IMR-90 (cell line): ENCODE data around the gene PLOD1. TPM values are rescaled to one million over a fixed set of nuclear protein-coding genes. Genes with fewer than 3 reads are reported as not detected.

ENCODE experiments used
- ATAC-seq: fragments of 200-7000 bp; cut with Tn5 transposase; 2 replicates; pipeline ENCODE4 v1.9.1; 2020; ENCODE audit warnings: low read depth, mild to moderate bottlenecking, moderate library complexity
- BruUV-seq: library from RNA; stranded (reverse); fragments of 400-500 nt; replicated peaks from 2 replicates; lab custom pipeline; 2021; lab: Mats Ljungman, UMichigan
- CTCF ChIA-PET: fragments of 300-600 bp; formaldehyde crosslinking; extraction: SDS; loops from one replicate; lab custom pipeline; 2021; ENCODE audit warnings: antibody characterized with exemption; lab: Yijun Ruan, JAX
- POLR2A ChIA-PET: fragments of 300-600 bp; sonication (Branson Sonifier 250); formaldehyde crosslinking; loops from one replicate; lab custom pipeline; 2022; ENCODE audit warnings: antibody characterized with exemption; ENCODE audit not compliant: unreplicated experiment; lab: Charles Lee
- DNase-seq: peaks from one replicate; pipeline ENCODE4 v3.0.0; 2013
- H2AFZ ChIP-seq: replicated peaks from 2 replicates; pipeline ENCODE3; 2013; ENCODE audit warnings: low read length, mild to moderate bottlenecking; ENCODE audit not compliant: poor library complexity
- H2AK5ac ChIP-seq: 2 replicates; pipeline ENCODE4 v1.6.1; 2013; ENCODE audit warnings: low read depth, low read length, inconsistent platforms
- H2AK9ac ChIP-seq: replicated peaks from 2 replicates; pipeline ENCODE3; 2013; ENCODE audit warnings: mild to moderate bottlenecking, low read depth, low read length, moderate library complexity; ENCODE audit not compliant: poor library complexity
- H2BK120ac ChIP-seq: 2 replicates; pipeline ENCODE4 v1.6.1; 2013; ENCODE audit warnings: low read depth, low read length, inconsistent platforms
- H2BK15ac ChIP-seq: 3 replicates; pipeline ENCODE4 v1.6.1; 2013; ENCODE audit warnings: low read depth, low read length, inconsistent platforms
- H2BK20ac ChIP-seq: 2 replicates; pipeline ENCODE4 v1.6.1; 2013; ENCODE audit warnings: low read depth, mild to moderate bottlenecking, inconsistent platforms, low read length, moderate library complexity
- H2BK5ac ChIP-seq: 2 replicates; pipeline ENCODE4 v1.6.1; 2013; ENCODE audit warnings: mild to moderate bottlenecking, low read depth, low read length, inconsistent platforms; ENCODE audit not compliant: poor library complexity, severe bottlenecking
- H3K14ac ChIP-seq: replicated peaks from 2 replicates; pipeline ENCODE4 v1.6.1; 2013; ENCODE audit warnings: low read depth, low read length, inconsistent platforms
- H3K18ac ChIP-seq: 2 replicates; pipeline ENCODE4 v1.6.1; 2013; ENCODE audit warnings: low read depth, low read length, control low read depth
- H3K23ac ChIP-seq: 2 replicates; pipeline ENCODE4 v1.6.1; 2013; ENCODE audit warnings: low read depth, low read length, inconsistent platforms
- H3K27ac ChIP-seq: 2 replicates; pipeline ENCODE4 v1.5.1; 2013; ENCODE audit warnings: mild to moderate bottlenecking, control low read depth, low read length; ENCODE audit not compliant: insufficient read depth
- H3K27me3 ChIP-seq: 2 replicates; pipeline ENCODE4 v1.6.1; 2013; ENCODE audit warnings: low read length; ENCODE audit not compliant: control insufficient read depth, insufficient read depth
- H3K36me3 ChIP-seq: 2 replicates; pipeline ENCODE4 v1.6.1; 2013; ENCODE audit warnings: low read length, mixed read lengths; ENCODE audit not compliant: control insufficient read depth, insufficient read depth
- H3K4ac ChIP-seq: 2 replicates; pipeline ENCODE4 v1.6.1; 2013; ENCODE audit warnings: low read depth, low read length, inconsistent platforms
- H3K4me1 ChIP-seq: 2 replicates; pipeline ENCODE4 v1.6.1; 2013; ENCODE audit warnings: low read length, mixed read lengths; ENCODE audit not compliant: control insufficient read depth, insufficient read depth
- H3K4me2 ChIP-seq: 2 replicates; pipeline ENCODE4 v1.6.1; 2013; ENCODE audit warnings: low read depth, mild to moderate bottlenecking, control low read depth, low read length, moderate library complexity
- H3K4me3 ChIP-seq: 2 replicates; pipeline ENCODE4 v1.5.1; 2013; ENCODE audit warnings: low read depth, mild to moderate bottlenecking, control low read depth, low read length, moderate library complexity; ENCODE audit not compliant: insufficient read depth
- H3K56ac ChIP-seq: 2 replicates; pipeline ENCODE4 v1.6.1; 2013; ENCODE audit warnings: low read length, inconsistent platforms; ENCODE audit not compliant: insufficient read depth; ENCODE audit errors: extremely low read depth
- H3K79me1 ChIP-seq, 2 experiments: 2 replicates each; pipeline ENCODE4 v1.6.1; 2013; ENCODE audit warnings: low read length in 2 of 2, inconsistent platforms in 1 of 2, low read depth in 1 of 2
- H3K9ac ChIP-seq: 2 replicates; pipeline ENCODE4 v1.6.1; 2013; ENCODE audit warnings: low read depth, low read length, control low read depth
- H3K9me1 ChIP-seq: 2 replicates; pipeline ENCODE4 v1.6.1; 2013; ENCODE audit warnings: low read length, inconsistent platforms; ENCODE audit not compliant: insufficient read depth
- H3K9me3 ChIP-seq: 2 replicates; pipeline ENCODE4 v1.6.1; 2013; ENCODE audit warnings: low read length; ENCODE audit not compliant: control insufficient read depth, insufficient read depth
- H4K20me1 ChIP-seq: 2 replicates; pipeline ENCODE4 v1.6.1; 2013; ENCODE audit warnings: low read length, inconsistent platforms; ENCODE audit not compliant: insufficient read depth
- H4K5ac ChIP-seq: 2 replicates; pipeline ENCODE4 v1.6.1; 2013; ENCODE audit warnings: mild to moderate bottlenecking, low read depth, low read length, control low read depth
- H4K8ac ChIP-seq, 2 experiments: 2 replicates each; pipeline ENCODE4 v1.6.1; 2013; ENCODE audit warnings: low read depth in 2 of 2, low read length in 2 of 2, control low read depth in 1 of 2, inconsistent platforms in 1 of 2
- H4K91ac ChIP-seq: 2 replicates; pipeline ENCODE4 v1.6.1; 2013; ENCODE audit warnings: low read depth, low read length, inconsistent platforms; ENCODE audit not compliant: insufficient read depth
- BHLHE40 ChIP-seq: fragments of 150-350 bp; IDR thresholded peaks from 2 replicates; pipeline ENCODE4 v1.6.1; 2016; ENCODE audit warnings: mild to moderate bottlenecking, low read depth, low read length
- CEBPB ChIP-seq: IDR thresholded peaks from 2 replicates; pipeline ENCODE4 v1.6.1; 2012; ENCODE audit warnings: low read depth, low read length, improper control_type of control experiment
- CHD1 ChIP-seq: IDR thresholded peaks from 2 replicates; pipeline ENCODE4 v1.6.1; 2012; ENCODE audit warnings: low read depth, low read length, improper control_type of control experiment
- FOS ChIP-seq: fragments of 150-350 bp; IDR thresholded peaks from 2 replicates; pipeline ENCODE4 v1.6.1; 2016; ENCODE audit warnings: low read depth, low read length
- MAFK ChIP-seq: IDR thresholded peaks from 2 replicates; pipeline ENCODE4 v1.6.1; 2012; ENCODE audit warnings: low read depth, low read length, improper control_type of control experiment
- MAZ ChIP-seq: IDR thresholded peaks from 2 replicates; pipeline ENCODE4 v1.6.1; 2012; ENCODE audit warnings: low read depth, mild to moderate bottlenecking, low read length, improper control_type of control experiment, moderate library complexity, borderline replicate concordance
- MXI1 ChIP-seq: IDR thresholded peaks from 2 replicates; pipeline ENCODE4 v1.6.1; 2012; ENCODE audit warnings: low read depth, mild to moderate bottlenecking, low read length, moderate library complexity, borderline replicate concordance
- NFE2L2 ChIP-seq: fragments of 150-350 bp; IDR thresholded peaks from 2 replicates; pipeline ENCODE4 v1.6.1; 2016; ENCODE audit warnings: low read depth, mild to moderate bottlenecking, low read length
- POLR2A ChIP-seq: IDR thresholded peaks from 2 replicates; pipeline ENCODE4 v1.6.1; 2012; ENCODE audit warnings: mild to moderate bottlenecking, low read depth, low read length
- RAD21 ChIP-seq: IDR thresholded peaks from 2 replicates; pipeline ENCODE4 v1.6.1; 2012; ENCODE audit warnings: low read length, improper control_type of control experiment
- RCOR1 ChIP-seq: IDR thresholded peaks from 2 replicates; pipeline ENCODE4 v1.6.1; 2012; ENCODE audit warnings: mild to moderate bottlenecking, low read length, improper control_type of control experiment; ENCODE audit not compliant: insufficient replicate concordance
- RFX5 ChIP-seq: IDR thresholded peaks from 2 replicates; pipeline ENCODE4 v1.8.0; 2012; ENCODE audit warnings: low read depth, mild to moderate bottlenecking, low read length, moderate library complexity
- SMC3 ChIP-seq: fragments of 150-350 bp; IDR thresholded peaks from 2 replicates; pipeline ENCODE4 v1.6.1; 2016; ENCODE audit warnings: low read depth, mild to moderate bottlenecking, antibody characterized with exemption, low read length, moderate library complexity
- USF2 ChIP-seq: fragments of 150-350 bp; IDR thresholded peaks from 2 replicates; pipeline ENCODE4 v1.6.1; 2017; ENCODE audit warnings: mild to moderate bottlenecking, antibody characterized with exemption, low read length, low read depth
- WGBS, 2 experiments: methylation state at CpG; one replicate each; pipeline versions ENCODE4 v1.1.5 to v1.1.7; 2013; ENCODE audit warnings: missing lambda C conversion rate in 2 of 2; ENCODE audit not compliant: insufficient read length in 1 of 2; ENCODE audit errors: extremely low coverage in 2 of 2; 5-methylcytosine and 5-hydroxymethylcytosine counted together
- dilution Hi-C: fragments of 300-500 bp; cut with HindIII; formaldehyde crosslinking; loops from one replicate; pipeline ENCODE4 v1.14.3; 2018; ENCODE audit warnings: low sequenced_read_pairs; ENCODE audit not compliant: unreplicated experiment
- in situ Hi-C: fragments of 300-500 bp; cut with MboI; formaldehyde crosslinking; loops from 3 replicates; pipeline ENCODE4 v1.14.3; 2019; ENCODE audit warnings: low sequenced_read_pairs, inconsistent platforms, mixed read lengths
- intact Hi-C: fragments of 100-400 bp; cut with micrococcal nuclease; formaldehyde crosslinking; loops from 2 replicates; pipeline ENCODE4 v1.10.0; 2022
- polyA plus RNA-seq, 3 experiments: library from polyadenylated mRNA; depleted of rRNA; stranded (reverse); fragments of >200 nt; gene quantifications; 2 replicates each; pipeline ENCODE4 v1.2.3, GENCODE V29; 2012; ENCODE audit warnings: low replicate concordance in 1 of 3
- total RNA-seq: library from RNA; depleted of rRNA; stranded (reverse); fragments of >200 nt; gene quantifications from 2 replicates; pipeline ENCODE4 v1.2.3, GENCODE V29; 2012
- TF ChIP-seq, protein P1 (sequence below): fragments of 150-350 bp; IDR thresholded peaks from 2 replicates; pipeline ENCODE4 v1.6.1; 2016; ENCODE audit warnings: low read depth, mild to moderate bottlenecking, low read length, moderate library complexity, borderline replicate concordance

PLOD1 gene
- total and polyA plus RNA-seq, 2 of the 4 experiments (the other 2 are of a cell fraction), result 283 to 609 TPM

DNA sequence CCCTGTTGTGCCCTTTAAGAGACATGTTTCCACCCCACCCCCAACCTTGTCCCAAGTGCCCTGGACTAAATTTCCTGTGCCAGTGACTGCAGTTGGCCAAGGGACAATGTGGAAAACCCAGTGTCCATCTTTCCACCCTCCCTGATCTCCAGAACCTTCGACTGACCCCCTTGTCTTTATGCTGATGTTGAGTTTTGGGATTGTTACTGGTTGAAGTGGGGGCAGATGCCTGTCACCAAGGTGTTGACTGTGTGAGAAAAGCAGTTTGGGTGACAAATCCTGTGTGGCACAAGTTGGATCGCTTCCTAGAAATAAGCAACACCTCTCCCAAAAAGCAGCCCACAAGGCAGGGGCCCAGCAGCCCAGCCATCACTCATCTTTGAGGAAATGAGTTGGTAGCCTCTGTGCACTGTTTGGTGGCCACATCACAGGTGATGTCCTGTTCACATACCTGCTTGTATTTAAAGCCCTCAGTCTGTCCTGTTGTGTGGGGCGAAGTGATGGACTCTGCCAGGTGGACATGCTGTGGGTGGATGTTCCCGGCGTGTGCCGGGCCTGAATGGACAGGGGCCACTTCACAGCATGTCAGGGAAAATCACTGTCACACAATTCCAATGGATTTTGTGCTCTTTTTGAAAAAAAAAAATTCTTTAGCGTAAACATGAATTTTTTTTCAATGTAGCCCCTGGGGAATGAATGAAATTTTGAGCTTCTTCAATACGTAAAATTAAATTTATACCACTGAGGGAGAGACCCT, 78.2 kb downstream of the PLOD1 start:
- Histone ChIP-seq H4K20me1 (no peaks in the 10 kb centered on the region), H3K18ac (no peak overlapping the region), H3K56ac (no peak overlapping the region), H4K5ac (no peak overlapping the region), H3K9me3 (no peaks in the 10 kb centered on the region), H3K4me2 (no peak overlapping the region), H2BK5ac (no peak overlapping the region), H2BK120ac (no peak overlapping the region), H2AK9ac (no peak overlapping the region), H3K4ac (no peak overlapping the region), H4K91ac (no peak overlapping the region), H3K79me1 (no peaks in the 10 kb centered on the region), H3K27ac (no peak overlapping the region), H3K14ac (no peak overlapping the region), H3K4me3 (no peak overlapping the region), H2AFZ (no peak overlapping the region), H3K23ac (no peak overlapping the region), H3K36me3 (peaks cover 37% of the 10 kb centered on the region), H3K27me3 (no peaks in the 10 kb centered on the region), H2BK15ac (no peak overlapping the region), H2BK20ac (no peak overlapping the region), H4K8ac (no peak overlapping the region), H3K9me1 (no peaks in the 10 kb centered on the region; the same call in 1 of the 2 replicates), H2AK5ac (no peak overlapping the region), H3K4me1 (peaks cover 2% of the 10 kb centered on the region; the same call in 1 of the 2 replicates), H3K9ac (no peak overlapping the region)
- WGBS, 2 experiments, result no CpG with 5 or more reads among the region's 8 CpGs
- ATAC-seq, result no peak
- ChIA-PET POLR2A (no interaction called here), CTCF (no interaction called here)
- intact Hi-C loops (no loop called here), dilution Hi-C loops (no loop called here), in situ Hi-C loops (no loop called here)
- TF ChIP-seq USF2 (no peak), RCOR1 (no peak), RFX5 (no peak), NFE2L2 (no peak), MAFK (no peak), SMC3 (no peak), RAD21 (no peak), BHLHE40 (no peak), CEBPB (no peak), POLR2A (no peak), CHD1 (no peak), FOS (no peak), MXI1 (no peak), MAZ (no peak)
- TF ChIP-seq, protein P1, sequence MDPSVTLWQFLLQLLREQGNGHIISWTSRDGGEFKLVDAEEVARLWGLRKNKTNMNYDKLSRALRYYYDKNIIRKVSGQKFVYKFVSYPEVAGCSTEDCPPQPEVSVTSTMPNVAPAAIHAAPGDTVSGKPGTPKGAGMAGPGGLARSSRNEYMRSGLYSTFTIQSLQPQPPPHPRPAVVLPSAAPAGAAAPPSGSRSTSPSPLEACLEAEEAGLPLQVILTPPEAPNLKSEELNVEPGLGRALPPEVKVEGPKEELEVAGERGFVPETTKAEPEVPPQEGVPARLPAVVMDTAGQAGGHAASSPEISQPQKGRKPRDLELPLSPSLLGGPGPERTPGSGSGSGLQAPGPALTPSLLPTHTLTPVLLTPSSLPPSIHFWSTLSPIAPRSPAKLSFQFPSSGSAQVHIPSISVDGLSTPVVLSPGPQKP, result no peak
- no peak for DNase-seq
- TSS peak; percentile 89 for BruUV-seq
